Stimulated activated CD4-positive, alpha-beta T cell treated with anti-CD3 and anti-CD28 coated beads, Interleukin-4, amount 100 ng/mL, for 24 hours (primary cell): ENCODE results near the gene SH3GL3.

Experiments used
- DNase-seq: peaks from one replicate; pipeline ENCODE4 v3.0.0-alpha.2; 2020

SH3GL3 gene

DNA sequence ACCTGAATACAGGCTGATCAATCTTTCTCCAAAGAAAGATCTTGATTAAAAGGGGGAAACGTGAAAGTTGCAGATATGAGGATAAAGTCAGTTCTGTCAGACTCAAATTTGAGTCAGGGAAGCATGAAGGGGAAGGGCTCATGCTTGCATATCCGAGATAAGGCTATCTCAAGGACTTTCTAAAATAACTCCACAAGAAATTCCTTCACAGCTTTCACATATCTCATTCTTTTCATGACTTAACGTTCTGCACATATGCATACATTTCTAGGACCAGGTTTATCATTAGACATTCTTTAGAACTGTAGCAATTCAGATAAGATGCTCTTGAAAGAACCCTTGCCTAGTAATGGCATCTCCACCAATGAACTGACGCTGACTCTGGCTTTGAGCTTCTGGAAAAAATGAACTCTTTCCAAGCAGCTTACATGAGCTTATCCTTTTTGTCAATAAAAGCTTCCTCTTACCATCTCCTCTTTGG lies 15.9 kb downstream of the SH3GL3 start:
- no peak for DNase-seq

DNA sequence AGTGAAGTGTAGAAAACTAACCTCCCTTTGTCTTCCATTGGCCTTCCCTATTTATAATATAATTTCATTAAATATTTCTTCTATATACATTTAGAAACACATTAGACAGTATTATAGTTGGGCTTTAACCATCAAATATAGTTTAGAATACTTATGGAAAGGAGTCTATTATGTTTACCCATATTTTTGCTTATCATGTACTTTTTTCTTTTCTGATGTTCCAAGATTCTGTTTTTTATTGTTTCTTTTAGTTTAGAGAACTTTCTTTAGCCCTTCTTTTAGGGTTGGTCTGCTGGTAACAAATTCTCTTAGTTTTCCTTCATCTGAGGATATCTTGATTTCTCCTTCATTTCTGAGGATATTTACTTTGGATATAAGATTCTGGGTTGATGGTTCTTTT lies 23.7 kb downstream of the SH3GL3 start:
- DNase-seq: no peak

DNA sequence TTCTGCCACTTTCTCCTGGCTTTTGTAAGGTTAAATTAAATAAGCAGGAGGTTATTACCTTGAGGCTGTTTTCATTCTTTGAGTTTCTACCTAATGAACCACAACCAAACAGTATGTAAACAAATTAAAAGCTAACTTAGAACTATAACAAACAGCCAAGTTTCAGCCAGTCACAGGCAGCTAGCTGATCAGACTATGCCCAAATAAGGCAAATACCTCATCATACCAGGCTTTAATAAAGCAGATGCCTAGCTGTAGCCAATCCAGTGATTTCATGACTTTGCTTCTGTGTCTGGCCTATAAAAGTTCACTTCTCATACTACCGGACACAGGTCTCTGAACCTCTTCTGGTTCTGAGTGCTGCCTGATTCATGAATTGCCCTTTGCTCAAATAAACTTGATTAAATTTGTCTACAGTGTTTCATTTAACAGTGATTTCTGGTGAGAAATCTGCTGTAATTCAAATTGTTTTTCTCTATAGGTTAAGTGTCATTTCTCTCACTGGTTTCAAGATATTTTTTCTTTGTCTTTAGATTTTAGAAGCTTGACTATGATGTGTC lies 24.2 kb downstream of the SH3GL3 start:
- DNase-seq: no peak

DNA sequence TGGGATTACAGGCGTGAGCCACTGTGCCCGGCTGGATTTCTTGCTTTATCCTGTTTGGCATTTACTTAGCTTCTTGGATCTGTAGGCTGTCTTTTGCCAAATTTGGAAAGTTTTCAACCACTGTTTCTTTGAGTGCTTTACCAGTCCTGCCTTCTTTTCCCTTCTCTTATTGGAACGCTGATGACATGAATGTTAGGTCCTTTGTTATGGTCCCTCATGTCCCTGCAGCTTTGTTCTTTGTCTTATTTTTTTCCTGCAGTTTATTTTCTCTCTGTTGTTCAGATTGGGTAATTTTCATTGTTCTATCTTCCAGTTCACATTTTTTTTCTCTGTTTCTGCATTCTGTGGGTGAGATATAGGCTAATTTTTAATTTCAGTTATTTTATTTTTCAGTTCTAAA lies 25.0 kb downstream of the SH3GL3 start:
- no peak for DNase-seq

DNA sequence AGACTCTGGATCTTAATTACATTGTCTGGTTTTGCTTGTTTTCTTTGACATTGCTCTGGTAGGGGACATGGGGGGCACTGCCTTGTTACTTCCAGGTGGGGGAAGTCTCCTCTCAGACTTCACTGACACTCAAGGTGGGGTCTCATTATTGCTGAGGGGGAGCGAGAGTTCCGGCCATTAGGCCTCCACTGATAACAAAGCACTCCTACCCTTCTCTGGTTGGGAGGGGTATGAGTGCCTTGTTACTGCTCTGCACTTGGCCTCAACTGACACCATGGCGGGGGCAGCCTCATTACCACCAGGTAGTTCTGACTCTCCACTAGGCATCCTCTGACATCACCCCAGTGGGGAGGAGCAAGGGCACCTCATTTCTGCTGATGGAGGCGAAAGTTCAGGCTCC lies 25.7 kb downstream of the SH3GL3 start:
- DNase-seq: no peak

DNA sequence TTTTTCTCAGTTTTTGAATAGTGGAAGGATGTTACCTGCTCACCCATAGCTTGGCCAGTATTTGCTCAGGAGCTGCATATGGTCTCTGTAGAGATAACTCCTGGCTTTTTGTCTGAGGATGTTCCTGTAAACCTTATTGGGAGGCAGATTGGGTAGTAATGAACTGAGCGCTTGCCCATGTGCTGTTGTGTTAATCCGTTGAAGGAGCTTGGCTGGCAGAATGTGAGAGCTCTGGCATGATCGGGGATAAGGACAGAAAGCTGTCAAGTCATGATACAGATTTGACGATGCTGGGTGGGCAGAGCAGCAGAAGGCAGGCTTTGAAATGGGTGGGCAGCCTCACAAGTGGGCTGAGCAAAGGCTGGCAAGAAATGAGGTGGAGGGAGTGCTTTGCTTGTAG lies 27.4 kb downstream of the SH3GL3 start:
- DNase-seq: no peak

DNA sequence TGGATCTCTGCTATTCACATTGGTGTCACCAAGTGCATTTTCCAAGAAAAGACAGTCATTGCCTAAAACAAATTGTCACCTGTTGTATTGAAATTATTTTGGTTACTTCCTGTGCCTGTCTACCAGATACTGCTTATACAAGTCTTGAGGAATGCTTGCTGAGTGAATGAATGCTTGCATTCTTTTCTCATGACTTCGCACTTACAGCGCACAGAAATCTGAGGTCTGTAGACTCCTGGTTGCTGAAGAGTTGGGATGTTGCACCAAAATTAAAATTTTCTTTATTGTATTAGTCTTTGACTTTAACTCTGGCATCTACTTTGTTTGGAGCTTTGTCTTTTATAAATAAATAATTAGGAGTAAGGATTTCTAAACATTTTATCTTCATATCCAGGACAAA lies 28.4 kb downstream of the SH3GL3 start:
- no peak for DNase-seq

DNA sequence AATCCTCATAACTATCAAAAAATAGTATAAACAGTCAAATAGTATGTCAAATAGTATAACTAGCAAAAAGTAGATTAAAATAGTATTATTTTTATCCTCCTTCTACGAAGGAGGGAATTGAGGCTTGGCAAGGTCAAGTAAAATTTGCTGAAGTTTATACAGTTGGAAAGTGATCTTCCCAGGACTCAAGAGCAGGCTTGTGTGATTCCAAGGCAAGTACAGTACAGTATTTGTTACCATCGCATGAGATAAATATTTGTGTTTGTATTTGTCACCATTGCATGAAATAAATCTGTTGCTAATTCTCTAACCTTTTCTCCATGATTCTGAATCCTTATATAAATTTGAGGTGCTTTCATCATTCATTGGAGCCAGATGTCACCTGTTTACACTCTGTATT lies 28.9 kb downstream of the SH3GL3 start:
- no peak for DNase-seq

DNA sequence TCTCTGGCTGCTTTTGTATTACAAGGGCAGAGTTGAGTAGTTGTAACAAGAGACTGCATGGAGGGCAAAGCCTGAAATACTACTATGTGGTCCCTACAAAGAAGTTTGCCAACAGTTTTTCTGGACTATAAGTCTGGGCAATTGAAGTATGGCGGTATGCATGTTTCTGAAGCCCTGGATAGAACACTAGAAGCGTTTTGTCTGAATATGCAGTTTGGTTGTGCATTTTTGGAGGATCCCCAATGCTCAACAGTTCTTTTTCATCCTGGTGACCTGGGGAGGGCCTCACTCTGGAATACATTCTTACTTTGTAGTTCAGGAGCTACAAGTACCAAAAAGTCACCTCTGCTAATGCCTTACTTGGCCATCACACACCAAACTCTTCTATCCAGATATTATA lies 29.6 kb downstream of the SH3GL3 start:
- DNase-seq: no peak

DNA sequence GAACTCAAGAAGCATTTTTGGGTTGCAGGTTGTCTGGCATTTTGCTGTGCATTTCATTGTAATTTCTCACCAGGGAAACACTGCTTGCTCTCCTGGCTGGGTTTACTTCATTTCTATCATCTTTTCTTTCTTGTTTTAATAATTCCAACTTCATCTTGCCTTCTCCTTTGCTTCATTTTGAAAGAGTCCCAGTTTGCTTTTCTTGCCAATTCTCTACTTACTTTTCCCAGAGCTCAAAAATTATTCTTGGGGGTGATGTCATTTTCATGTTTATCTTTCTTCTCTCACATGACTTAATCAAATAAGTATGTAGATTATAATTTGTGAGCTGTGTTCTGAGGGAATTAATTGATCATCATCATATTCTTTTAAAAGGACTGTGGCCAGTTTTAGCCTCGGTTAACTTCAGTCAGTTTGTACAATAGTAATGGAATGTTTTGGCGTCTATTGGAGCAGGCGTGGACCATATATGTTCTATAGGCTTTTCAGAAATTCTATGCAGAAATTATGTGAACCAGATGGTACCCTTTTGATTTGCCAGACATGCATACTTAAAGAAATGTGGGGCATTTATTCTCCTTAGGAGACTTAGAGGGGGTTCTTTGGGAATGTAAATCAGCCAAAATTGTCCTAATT lies 30.1 kb downstream of the SH3GL3 start:
- DNase-seq: no peak

DNA sequence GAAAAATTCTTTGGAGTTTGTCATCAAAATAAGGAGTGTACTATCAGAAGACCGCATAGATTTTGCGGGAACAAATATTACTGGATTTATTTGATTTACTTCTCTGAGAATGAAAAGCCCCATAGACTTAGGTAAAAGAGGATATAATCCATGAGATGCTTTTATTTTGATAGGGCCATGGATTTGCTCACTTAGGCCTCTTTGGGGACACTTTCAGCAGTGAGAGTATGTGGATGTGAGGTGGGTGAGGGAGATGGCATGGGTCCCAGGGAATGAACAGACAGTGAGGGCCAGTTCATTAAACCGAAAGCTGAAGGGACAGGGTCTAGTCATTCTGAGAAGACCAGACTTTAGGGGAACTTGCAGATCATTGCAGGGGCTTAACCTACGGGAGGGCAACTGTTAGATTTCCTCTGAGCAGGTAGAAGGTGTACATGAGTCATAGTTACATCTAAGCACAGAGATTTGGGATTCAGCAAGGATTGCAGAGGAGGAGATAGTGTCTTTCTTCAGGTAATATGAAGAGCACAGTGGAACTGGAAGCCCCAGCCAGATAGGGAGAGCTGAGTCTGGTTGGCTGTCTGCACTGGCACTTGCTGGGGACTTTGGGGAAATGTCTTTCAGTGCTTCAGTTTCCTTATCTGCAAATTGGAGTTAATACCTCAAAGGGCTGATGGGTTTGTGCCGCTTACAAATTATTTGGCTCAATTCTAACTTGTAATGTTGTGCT lies 30.8 kb downstream of the SH3GL3 start:
- DNase-seq: no peak

DNA sequence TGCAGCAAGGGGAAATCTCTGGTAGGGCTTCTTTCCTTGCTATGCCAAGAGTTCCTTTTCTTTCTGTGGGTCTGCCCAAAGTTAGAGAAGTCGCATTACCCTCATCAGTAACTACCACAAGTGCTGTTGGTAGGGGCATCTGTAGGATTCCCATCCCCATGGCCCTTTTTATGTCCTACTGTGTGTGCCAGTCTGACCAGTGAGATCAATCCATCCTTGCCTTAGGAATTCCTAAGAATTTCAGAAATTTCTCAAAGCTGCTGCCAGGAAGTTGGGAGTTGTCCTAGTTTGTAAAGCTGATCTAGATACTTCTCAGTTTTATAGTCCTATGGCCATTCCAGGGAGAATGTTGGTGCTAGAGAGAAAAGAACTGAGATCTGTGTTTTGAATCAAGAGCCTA lies 36.5 kb downstream of the SH3GL3 start:
- DNase-seq: no peak

DNA sequence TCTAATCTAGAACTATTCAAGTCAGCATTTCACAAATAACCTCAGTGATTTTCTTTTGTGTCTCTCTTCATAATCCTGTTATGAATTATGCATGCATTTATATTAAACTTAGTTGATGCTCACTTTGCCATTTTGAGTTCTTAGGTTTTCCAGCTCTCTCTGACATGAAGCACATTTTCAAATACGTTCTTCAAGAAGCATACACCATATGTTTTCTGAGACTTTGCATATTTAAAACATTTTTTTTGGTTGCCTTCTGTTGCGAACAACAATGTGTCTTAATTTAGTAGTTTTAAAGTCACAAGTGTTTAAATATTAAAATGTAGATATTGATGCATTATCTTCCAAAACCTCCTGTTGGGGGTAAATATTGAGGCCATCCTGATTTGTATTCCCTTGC lies 37.5 kb downstream of the SH3GL3 start:
- DNase-seq: no peak

DNA sequence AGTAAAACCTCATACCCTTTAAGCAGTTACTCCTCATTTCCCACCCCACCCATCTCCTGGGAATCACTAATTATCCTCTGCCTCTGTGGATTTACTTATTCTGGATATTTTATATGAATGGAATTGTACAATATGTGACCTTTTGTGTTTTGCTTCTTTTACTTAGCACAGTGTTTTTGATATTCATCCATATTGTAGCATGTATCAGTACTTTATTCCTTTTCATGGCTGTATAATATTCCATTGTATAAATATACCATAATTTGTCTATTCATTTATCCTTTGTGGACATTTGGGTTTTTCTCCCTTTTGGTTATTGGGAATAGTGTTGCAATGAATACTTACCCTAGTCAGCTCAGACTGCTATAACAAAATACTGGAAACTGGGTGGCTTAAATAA lies 39.2 kb downstream of the SH3GL3 start:
- DNase-seq: no peak

DNA sequence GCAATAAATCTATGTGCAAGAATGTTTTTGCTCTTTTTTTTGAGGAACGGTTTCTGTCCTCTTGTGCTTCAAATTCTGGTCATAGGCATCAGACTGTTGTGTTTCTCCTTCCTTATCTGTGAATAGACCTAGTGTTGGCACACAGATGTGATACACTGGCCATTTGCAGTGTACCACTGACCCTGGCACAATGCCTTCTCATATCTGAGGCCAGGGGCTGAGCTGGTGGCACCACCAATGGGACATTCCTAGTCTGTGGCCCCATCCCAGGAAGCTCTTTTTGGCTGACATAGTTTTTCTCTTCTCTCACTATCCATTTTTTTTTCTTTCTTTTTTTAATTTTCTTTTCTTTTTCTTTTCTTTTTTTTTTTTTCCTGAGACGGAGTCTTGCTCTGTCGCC lies 40.4 kb downstream of the SH3GL3 start:
- DNase-seq: no peak

DNA sequence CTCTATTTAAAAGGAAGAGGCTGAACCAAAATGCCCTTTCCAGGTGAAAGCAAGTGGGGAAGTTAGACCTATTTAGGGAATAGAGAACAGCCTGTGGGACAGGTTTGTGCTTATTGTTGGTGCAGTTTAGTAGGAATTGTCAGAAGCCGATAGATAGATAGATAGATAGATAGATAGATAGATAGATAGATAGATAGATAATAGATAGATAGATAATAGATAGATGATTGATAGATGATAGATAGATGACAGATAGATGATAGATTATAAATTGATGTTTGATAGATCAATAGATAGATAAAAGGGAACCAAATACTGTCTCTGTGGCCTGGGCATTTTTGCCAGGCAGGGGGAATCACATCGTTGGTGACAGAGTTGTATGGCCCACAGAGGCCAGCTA lies 42.5 kb downstream of the SH3GL3 start:
- no peak for DNase-seq

DNA sequence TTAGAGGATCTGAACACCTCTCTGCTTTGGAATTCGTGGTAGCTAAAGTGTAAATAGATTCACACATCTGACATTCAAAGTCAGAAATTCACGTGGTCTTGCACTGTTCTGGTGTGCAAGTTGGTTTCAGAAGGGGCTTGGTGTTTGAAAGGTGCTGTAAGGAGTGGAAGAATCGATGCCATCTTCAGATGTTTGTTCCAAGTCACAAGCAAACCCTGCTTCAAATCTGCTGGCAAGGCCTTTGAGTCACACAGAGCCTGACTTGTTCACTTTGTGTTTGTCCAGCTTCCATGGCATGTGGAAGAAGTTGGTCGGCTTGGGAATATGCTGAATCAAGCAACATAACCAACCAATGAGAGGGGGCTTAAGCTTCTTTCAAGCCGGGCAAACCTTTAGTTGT lies 44.3 kb downstream of the SH3GL3 start:
- DNase-seq: no peak

DNA sequence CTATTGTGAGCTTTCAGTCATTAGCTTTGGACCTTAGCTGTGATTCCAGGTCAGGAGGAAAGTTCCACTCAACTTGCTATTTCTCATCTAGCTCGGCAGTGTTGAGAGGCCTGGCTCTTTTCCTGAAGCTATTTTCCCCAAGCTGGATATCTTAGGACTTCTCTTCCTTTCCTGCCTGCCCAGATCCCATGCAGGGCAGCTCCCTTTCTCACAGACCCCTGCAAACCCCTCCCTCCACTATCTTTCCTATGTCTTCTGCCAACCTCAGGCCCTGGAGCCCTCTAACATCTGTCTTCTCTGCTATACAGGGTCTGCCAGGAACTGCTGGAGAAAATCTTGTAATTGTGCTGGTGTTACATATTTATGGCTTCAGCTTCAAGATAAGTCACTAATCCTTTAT lies 49.6 kb downstream of the SH3GL3 start:
- no peak for DNase-seq

DNA sequence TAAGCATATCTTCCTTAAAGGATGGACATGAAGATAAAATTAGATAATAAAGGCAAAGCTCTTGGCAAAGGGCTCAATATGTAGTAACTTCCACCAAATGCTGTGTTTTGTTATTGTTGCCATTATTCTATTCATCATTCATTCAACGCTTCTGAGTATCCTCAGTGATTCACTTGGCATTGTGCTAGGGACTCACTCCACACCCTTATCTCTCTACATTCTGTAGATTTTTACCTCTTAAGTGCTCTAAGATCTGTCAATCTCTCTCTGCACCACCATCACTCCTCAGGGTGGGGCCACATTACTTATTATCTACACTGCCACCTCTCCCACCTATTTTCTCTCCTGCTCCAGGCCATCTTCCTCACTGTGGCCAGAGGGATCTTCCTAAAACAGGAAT lies 51.2 kb downstream of the SH3GL3 start:
- no peak for DNase-seq

DNA sequence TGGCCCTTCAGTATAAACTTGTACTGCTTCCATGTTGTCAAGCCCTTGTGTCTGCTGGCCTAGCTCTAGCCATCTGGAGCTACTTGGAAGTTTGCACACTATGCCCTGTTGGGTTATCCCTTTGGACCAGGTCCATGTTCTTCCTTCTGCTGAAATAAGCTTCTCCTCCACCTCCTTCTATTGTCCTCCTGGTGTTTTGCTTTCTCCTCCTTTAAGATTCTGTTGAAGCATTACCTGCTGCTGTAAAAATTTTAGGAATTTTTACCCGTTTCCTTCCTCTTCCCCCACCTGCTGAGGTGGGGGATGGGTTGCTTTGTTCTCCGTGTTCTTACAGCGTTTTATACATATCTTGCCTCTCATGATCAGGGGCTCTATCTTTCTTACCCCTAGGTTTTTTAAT lies 51.7 kb downstream of the SH3GL3 start:
- no peak for DNase-seq

DNA sequence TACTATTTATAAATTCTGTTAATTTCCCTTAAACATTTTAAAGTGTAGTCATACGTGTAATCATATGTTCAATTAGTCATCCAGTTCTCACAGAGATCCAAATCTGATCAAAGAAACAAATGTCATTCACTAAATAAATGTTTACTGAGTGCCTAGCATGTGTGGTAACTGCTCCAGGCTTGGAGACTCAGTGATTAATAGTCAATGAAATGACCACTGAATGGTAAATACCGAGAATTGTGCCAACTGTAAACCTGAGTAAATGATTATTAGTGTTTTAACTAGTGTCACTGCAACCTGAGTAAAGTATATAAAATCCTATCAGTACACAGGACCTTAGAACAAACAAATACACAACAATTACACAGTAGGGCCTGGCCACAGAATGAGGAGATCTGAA lies 52.3 kb downstream of the SH3GL3 start:
- no peak for DNase-seq

DNA sequence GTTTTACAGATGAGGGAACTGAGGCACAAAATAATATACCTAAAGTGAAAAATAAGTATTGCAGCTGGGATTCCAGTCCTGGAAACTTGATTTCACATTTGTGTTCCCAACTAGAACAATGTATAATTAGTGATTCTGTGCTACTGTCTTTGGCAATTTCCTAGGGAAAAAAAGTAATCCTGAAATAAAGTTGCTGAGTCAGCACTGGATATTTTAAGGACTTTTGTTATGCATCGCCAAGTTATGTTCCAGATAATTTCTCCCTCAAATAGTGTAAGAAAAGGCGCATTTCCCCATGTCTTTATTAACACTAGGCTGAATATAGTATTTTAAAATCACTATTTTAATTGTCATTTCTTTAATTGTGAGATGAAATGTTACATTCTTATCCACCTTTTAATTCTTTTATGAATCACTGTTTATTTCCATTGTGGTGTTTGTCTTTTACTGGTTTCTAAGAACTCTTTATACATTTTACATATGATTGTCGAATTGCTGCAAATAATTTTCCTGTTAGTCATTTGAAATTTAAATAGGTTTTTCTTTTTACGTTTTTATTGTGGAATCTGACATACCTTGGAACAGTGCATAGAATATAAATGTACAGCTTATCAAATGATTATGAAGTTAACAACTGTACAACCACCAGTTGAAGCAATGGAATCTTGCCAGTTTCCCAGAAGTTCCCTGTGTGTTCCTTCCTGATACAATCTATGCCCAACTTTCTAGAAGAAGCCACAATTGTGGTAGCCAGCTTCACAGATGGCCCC lies 56.6 kb downstream of the SH3GL3 start:
- no peak for DNase-seq

DNA sequence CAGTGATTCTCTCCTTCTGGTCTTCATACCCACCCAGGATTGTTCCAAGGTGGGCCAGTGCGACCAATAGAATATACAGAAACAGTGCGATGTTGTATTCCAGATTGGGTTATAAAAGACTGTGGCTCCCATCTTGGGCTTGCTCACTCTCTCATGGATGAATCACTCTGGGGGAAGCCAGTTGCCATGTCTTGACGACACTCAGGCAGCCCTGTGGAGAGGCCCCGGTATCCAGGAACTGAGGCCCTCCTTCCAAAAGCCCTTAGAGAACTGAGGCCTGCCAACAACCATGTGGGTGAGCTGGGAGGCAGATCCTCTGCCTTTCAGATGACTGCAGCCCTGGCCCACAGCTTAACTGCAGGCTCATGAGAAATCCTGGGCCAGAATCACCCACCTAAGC lies 57.2 kb downstream of the SH3GL3 start:
- no peak for DNase-seq

DNA sequence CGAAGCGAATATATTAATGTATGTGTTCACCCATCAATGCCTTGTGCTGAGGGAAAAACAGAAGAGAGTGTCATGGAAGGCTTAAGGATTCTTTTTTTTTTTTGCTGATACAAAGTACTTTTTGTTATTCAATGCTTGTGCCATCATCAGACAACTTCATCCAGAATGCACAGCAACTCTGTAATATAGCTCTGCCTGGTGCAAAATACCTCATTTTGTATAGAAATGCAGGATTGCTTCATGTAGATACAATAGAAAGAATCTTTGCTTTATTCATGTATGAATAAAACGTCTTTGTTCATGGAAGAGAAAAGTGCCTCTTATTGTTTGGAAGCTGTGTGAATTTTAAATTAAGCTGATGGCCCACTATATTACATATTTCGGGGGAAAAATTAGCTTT lies 62.9 kb downstream of the SH3GL3 start:
- no peak for DNase-seq
